Upper lobe of left lung (tissue), 6 donors: Measurements from ENCODE around the gene OGDH. TPM values are rescaled to one million over a fixed set of nuclear protein-coding genes. Genes with fewer than 3 reads are reported as not detected.

Experiments used
- ATAC-seq, 2 donors: fragments of 200-7000 bp; cut with Tn5 transposase; one replicate each; pipeline ENCODE4 v1.9.1; 2022; ENCODE audit warnings: mild to moderate bottlenecking in 2 of 2, moderate library complexity in 2 of 2; ENCODE audit not compliant: low FRiP score in 2 of 2
- DNase-seq, 2 donors: peaks; one replicate each; pipeline ENCODE4 v3.0.0-alpha.2; 2019 to 2020
- H3K27ac ChIP-seq, 4 donors: fragments of 200-600 bp; sonication (generic); one replicate each; pipeline ENCODE4 v1.5.1; 2016 to 2019
- H3K27me3 ChIP-seq, 4 donors: fragments of 200-600 bp; sonication (generic); one replicate each; pipeline ENCODE4 v1.5.1; 2017 to 2019
- H3K36me3 ChIP-seq, 4 donors: fragments of 200-600 bp; sonication (generic); one replicate each; pipeline ENCODE4 v1.5.1; 2016 to 2019
- H3K4me1 ChIP-seq, 4 donors: fragments of 200-600 bp; sonication (generic); one replicate each; pipeline ENCODE4 v1.5.1; 2018 to 2019
- H3K4me3 ChIP-seq, 4 donors: fragments of 200-600 bp; sonication (generic); one replicate each; pipeline ENCODE4 v1.5.1; 2017 to 2019; ENCODE audit warnings: mild to moderate bottlenecking in 2 of 4, moderate library complexity in 1 of 4
- H3K9me3 ChIP-seq, 4 donors: fragments of 200-600 bp; sonication (generic); one replicate each; pipeline ENCODE4 v1.5.1; 2018 to 2019
- EP300 ChIP-seq, 4 donors: sonication (generic); formaldehyde crosslinking; IDR thresholded peaks; one replicate each; pipeline ENCODE4 v1.5.1; 2017; ENCODE audit warnings: antibody characterized with exemption in 4 of 4, control low read depth in 2 of 4
- POLR2A ChIP-seq, 4 donors: fragments of 450-650 bp; IDR thresholded peaks; one replicate each; pipeline ENCODE4 v1.5.1; 2016 to 2017; ENCODE audit warnings: antibody characterized with exemption in 4 of 4, mild to moderate bottlenecking in 2 of 4
- POLR2AphosphoS5 ChIP-seq, 2 donors: sonication (generic); formaldehyde crosslinking; IDR thresholded peaks; one replicate each; pipeline ENCODE4 v1.5.1; 2017; ENCODE audit warnings: antibody characterized with exemption in 2 of 2
- WGBS, 2 donors: methylation state at CpG; one replicate each; pipeline ENCODE4 v1.1.5; 2017 to 2018; 5-methylcytosine and 5-hydroxymethylcytosine counted together
- total RNA-seq, 6 donors: library from RNA; depleted of rRNA in 4 of 6; stranded (reverse); fragments of >200 nt in 4 of 6; gene quantifications; one replicate each; pipeline versions ENCODE4 v1.1.0 to v1.2.1, GENCODE V29; 2016 to 2021
- TF ChIP-seq, protein P1 (sequence below), 6 experiments: fragments of 450-650 bp in 4 of 6; fragments of 200-600 bp in 2 of 6; sonication (generic) in 2 of 6; IDR thresholded peaks; one replicate each; pipeline ENCODE4 v1.5.1; 2016 to 2019; ENCODE audit warnings: antibody characterized with exemption in 6 of 6
- donor health status: DM: no; HTN: no; CAD: no; lungs with moderate emphysema.
- donor health status: DM: no; HTN: yes; CAD: no; lungs with severe emphysema.

OGDH gene
- total RNA-seq, 6 donors from 2014 or later: 76.1 to 160 (median 134) TPM

- TF ChIP-seq POLR2A (IDR thresholded peaks at IDR 0.05) (peak in 3 of 4 donors; percentile 81 to 95 (median 87)), EP300 (IDR thresholded peaks at IDR 0.05) (no peak), POLR2AphosphoS5 (IDR thresholded peaks at IDR 0.05) (peak; percentile 93 to 96)
- TF ChIP-seq, protein P1, sequence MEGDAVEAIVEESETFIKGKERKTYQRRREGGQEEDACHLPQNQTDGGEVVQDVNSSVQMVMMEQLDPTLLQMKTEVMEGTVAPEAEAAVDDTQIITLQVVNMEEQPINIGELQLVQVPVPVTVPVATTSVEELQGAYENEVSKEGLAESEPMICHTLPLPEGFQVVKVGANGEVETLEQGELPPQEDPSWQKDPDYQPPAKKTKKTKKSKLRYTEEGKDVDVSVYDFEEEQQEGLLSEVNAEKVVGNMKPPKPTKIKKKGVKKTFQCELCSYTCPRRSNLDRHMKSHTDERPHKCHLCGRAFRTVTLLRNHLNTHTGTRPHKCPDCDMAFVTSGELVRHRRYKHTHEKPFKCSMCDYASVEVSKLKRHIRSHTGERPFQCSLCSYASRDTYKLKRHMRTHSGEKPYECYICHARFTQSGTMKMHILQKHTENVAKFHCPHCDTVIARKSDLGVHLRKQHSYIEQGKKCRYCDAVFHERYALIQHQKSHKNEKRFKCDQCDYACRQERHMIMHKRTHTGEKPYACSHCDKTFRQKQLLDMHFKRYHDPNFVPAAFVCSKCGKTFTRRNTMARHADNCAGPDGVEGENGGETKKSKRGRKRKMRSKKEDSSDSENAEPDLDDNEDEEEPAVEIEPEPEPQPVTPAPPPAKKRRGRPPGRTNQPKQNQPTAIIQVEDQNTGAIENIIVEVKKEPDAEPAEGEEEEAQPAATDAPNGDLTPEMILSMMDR (IDR thresholded peaks at IDR 0.05): peak in 1 of 6 experiments; percentile 27
- no peaks in the 10 kb centered on the region for H3K9me3 ChIP-seq
- peak within 1 kb of the TSS; percentile 76 to 93 (median 86) for H3K4me3 ChIP-seq
- WGBS, 2 donors: 0 to 1% methylated on average over 22 to 56 of the region's 74 CpGs
- DNase-seq (peak; percentile 94 to 95), ATAC-seq (peak; percentile 97 to 99)
- H3K4me1 ChIP-seq: peaks cover 18 to 32% (median 21%) of the 10 kb centered on the region in 4 donors
- H3K27me3 ChIP-seq: no peaks in the 10 kb centered on the region
- peaks cover 39 to 73% (median 47%) of the 10 kb centered on the region in 4 donors for H3K36me3 ChIP-seq
- peak within 1 kb of the TSS; percentile 83 to 93 (median 88) for H3K27ac ChIP-seq
Observed at GRCh38 chr7:44573464-44574286, 32.8 kb upstream of the OGDH start, which contains the start of gene DDX56. Gene DDX56, minus strand, starts transcription at chr7:44573908. Its CDS starts 13 bp downstream, at chr7:44573895.

DNA sequence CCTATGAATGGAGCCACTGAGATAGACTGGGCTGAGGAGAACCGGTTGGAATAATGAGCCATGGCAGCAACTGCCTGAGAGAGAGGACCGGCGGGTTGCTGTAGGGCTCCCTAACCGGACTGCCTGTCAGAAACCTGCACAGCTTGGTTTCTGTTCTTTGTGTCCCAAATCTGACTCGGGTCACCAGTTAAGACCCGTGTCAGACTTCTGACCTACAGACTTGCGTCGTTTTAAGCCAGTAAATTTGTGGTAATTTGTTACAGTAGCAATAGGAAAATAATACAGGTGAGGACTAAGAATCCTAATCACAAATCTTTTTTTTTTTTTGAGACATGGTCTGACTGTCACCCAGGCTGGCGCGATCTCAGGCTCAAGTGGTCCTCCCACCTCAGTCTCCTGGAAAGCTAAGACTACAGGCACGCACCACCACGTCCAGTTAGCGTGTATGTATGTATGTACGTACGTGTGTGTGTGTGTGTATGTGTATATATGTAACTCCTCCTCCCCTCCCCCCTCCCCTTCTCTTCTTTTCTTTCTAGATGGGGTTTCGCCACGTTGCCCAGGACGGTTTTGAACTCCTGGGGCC, 32.0 kb upstream of the OGDH start:
- Histone ChIP-seq H3K4me3 (peak overlapping the region; percentile 45 to 93 (median 86)), H3K36me3 (peaks cover 33 to 73% (median 45%) of the 10 kb centered on the region in 4 donors), H3K9me3 (no peaks in the 10 kb centered on the region), H3K4me1 (peaks cover 18 to 37% (median 21%) of the 10 kb centered on the region in 4 donors), H3K27me3 (no peaks in the 10 kb centered on the region), H3K27ac (peak overlapping the region; percentile 83 to 93 (median 88))
- 36 to 40% methylated on average over 17 to 18 of the region's 18 CpGs for WGBS, 2 donors
- no peak for TF ChIP-seq POLR2A (IDR thresholded peaks at IDR 0.05)
- TF ChIP-seq EP300 (IDR thresholded peaks at IDR 0.05): no peak
- TF ChIP-seq, protein P1 (IDR thresholded peaks at IDR 0.05): no peak
- TF ChIP-seq POLR2AphosphoS5 (IDR thresholded peaks at IDR 0.05): no peak
- DNase-seq: no peak
- ATAC-seq: no peak

DNA sequence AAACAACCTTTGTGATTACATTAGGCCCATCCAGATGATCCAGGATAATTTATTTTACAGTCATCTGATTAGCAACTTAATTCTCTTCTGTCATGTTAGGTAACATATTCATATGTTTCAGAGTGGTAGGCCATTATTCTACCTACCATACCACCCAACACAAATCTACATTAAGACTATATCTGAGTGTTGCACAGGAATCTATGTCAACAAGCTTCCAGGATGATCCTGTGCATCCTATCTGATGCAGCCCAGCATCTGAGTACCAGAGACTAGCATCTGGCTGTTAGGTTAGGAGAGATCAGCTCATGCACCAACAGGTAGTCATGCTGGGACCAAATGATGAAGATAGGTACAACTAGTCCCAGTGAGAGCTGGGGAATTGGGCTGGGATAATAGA, 31.4 kb upstream of the OGDH start:
- no peaks in the 10 kb centered on the region for H3K27me3 ChIP-seq
- peaks cover 19 to 41% (median 23%) of the 10 kb centered on the region in 4 donors for H3K4me1 ChIP-seq
- no peak overlapping the region for H3K4me3 ChIP-seq
- TF ChIP-seq, protein P1 (IDR thresholded peaks at IDR 0.05): no peak
- TF ChIP-seq POLR2A (IDR thresholded peaks at IDR 0.05): no peak
- no peak for TF ChIP-seq POLR2AphosphoS5 (IDR thresholded peaks at IDR 0.05)
- TF ChIP-seq EP300 (IDR thresholded peaks at IDR 0.05): no peak
- ATAC-seq (no peak), DNase-seq (no peak)
- no peaks in the 10 kb centered on the region for H3K9me3 ChIP-seq
- H3K27ac ChIP-seq: no peak overlapping the region
- H3K36me3 ChIP-seq: peaks cover 33 to 73% (median 41%) of the 10 kb centered on the region in 4 donors

DNA sequence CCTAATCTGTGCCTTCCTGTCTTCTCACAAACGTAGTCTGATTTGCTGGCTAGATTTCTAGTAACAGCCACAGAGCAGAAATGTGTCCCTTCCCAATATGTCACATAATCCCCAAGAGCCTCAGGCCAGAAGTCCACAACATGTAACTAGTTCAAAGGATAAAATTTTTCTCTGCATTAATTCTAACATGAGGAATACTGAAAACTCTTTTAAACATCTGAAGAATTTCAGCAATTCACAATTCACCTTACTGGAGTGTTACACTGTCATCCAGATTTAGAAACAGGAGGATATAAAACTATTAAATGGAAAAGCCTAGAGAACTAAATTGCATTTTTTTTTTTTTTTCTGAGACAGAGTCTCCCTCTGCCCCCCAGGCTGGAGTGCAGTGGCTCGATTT, 30.2 kb upstream of the OGDH start:
- ATAC-seq (no peak), DNase-seq (no peak)
- Histone ChIP-seq H3K9me3 (no peaks in the 10 kb centered on the region), H3K4me1 (peaks cover 30 to 53% (median 34%) of the 10 kb centered on the region in 4 donors), H3K36me3 (peaks cover 22 to 66% (median 30%) of the 10 kb centered on the region in 4 donors), H3K4me3 (no peak overlapping the region), H3K27ac (no peak overlapping the region), H3K27me3 (no peaks in the 10 kb centered on the region)
- WGBS, 2 donors: 83 to 84% methylated on average over 2 of the region's 2 CpGs
- TF ChIP-seq EP300 (IDR thresholded peaks at IDR 0.05) (no peak), POLR2AphosphoS5 (IDR thresholded peaks at IDR 0.05) (no peak), POLR2A (IDR thresholded peaks at IDR 0.05) (no peak)
- TF ChIP-seq, protein P1 (IDR thresholded peaks at IDR 0.05): no peak
